HG03060 (cell line): ENCODE data around the gene ADAMTS9.

ENCODE experiments used
- ATAC-seq: cut with Tn5 transposase; IDR thresholded peaks from one replicate; pipeline ENCODE4 v1.9.1; 2021; ENCODE audit warnings: low read depth, moderate number of reproducible peaks; ENCODE audit not compliant: unreplicated experiment

ADAMTS9 gene

DNA sequence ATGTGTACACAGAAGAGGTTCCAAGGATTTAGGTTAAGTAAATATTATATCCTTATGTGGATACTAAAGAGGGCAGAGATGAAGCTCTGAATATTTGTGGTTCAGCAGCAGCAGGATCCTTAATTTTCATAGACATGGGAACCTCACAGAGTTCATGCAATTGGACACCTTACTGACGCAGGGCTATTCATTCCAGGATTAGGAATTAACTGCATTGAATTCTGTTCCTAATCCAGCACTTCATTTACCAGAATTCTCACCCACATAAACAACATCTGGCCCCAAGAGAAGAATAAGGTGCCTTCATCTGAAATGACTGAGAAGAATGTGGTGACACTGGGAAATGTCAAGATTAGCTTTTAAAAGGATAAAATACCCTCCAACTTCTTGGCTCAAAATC is 62.4 kb downstream of the ADAMTS9 start:
- ATAC-seq: no peak

DNA sequence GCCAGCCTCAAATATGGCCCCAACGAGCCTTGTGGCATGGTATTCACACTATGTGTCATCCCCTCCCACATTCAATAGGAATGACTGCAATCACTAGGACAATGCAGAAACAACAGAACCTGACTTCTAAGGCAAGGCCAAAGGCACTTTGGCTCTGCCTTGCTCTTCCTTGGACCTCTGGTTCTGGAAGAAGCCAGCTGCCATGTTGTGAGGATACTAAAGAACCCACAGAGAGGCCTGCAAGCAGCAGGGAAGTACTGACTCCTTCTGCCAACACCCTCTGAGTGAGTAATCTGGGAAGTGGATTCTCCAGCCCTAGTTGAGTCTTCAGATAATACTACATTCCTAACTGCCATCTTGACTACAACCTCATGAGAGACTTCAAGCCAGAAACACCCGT is 64.7 kb downstream of the ADAMTS9 start:
- ATAC-seq: no peak

DNA sequence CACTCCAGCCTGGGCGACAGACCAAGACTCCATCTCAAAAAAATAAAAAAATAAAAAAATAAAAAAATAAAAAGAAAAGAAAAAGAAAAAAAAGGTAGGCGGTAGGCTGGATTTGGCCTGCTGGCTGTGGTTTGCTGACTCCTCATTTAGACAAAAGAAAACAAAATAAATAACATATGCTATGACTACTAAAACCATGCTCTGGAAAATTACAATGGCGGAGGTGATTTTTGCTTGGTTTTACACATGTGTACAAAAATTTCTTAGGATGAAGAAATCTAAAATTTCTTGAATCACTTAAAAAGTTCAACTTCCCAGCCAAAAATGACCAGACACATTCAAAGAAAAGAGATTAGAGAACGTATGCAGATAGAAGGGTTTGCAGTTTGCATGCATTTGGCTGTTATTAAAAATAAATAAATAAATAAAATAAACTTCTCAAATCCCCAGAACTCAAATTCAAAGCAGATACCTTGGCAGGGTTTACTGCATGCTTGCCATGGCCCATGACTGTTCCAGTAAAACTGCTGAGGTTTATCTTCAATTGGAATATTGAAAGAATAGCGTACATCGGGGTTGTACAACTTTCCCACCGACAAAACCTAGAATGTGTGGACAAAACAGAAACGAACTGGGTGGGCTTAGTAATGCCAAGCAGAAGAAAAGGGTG is 65.9 kb downstream of the ADAMTS9 start:
- ATAC-seq: no peak

DNA sequence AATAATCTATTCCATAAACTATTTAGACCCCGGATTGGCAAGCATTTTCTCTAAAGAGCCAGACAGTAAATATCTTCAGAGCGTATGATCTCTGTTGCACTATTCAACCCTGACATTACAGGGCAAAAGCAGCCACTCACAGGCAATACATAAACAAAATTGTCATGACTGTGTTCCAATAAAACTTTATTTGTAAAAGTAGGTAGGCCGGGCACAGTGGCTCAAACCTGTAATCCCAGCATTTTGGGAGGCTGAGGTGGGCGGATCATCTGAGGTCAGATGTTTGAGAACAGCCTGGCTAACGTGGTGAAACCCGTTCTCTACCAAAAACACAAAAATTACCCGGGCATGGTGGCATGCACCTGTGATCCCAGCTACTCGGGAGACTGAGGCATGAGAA is 66.5 kb downstream of the ADAMTS9 start:
- no peak for ATAC-seq

DNA sequence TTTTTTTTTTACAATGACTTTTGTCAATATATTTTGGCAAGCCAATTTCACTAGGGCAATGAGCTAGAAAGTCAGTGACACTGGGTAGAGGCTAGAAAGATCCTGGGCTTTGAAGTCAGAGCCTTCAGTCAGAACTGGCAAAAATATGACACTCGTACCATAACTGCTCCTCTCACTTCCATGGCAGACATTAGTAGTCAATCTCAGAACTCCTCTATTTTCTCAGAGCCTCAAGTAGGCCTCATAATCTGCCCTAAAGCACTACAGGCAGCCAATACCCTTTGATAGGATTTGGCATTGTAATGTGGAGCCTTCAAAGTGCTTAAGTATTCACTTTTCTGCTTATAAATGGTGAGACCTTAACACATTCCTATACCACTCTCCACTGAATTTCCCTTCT is 67.8 kb downstream of the ADAMTS9 start:
- no peak for ATAC-seq

DNA sequence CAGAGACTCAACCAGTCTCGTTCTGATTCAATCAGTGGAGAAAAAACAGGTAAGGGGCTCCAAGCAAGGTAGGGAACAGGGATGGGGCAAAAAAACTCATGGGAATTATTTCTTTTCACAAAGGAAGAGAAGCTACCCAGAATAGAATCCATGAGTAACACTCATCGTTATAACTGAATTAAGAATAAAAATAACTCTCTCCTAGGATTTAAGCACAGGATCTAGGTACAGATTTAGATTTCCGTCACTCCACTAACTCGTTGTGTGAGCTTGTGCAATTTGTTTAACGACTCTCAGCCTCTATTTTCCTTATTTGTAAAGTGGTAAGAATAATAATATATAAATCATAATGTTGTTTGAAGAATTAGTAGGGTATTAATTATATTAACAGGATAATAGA is 68.6 kb downstream of the ADAMTS9 start:
- ATAC-seq: no peak

DNA sequence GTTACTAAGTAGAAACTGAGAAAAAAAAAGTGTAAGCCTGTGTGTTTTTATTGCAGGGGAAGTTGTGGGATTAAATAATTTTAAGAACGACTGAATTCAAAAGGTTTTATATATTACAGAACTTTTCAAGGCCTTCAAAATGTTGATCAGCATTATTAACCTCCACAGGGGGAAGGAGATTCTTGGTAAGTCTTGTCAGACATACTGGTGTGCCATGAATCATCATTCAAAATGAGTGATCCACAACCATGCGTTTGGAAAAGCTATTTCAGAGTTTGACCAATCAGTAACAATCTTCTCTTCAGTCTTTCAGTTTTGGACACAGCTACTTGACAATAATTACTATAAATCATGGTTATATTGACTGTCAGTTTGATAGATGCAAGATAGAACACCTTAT is 70.2 kb downstream of the ADAMTS9 start:
- ATAC-seq: no peak

DNA sequence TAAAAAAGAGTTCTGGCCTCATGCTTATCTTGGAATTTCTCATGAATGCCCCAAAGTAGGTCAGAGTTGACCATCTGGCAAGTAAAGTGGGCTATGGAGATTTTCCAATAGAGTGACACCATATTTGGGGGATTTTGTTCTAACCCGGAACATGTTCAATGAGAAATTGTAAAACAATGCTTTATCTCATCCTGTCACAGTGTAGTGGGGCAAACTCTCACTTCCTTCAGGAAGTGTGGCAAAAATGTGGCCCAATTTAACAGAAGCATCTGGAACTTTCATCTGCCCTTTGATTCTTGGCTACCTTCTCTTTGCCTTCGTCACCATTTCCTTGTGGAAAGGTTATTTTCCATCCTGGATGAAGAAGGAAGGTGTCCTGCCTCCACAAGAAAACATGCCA is 70.8 kb downstream of the ADAMTS9 start:
- ATAC-seq: no peak

DNA sequence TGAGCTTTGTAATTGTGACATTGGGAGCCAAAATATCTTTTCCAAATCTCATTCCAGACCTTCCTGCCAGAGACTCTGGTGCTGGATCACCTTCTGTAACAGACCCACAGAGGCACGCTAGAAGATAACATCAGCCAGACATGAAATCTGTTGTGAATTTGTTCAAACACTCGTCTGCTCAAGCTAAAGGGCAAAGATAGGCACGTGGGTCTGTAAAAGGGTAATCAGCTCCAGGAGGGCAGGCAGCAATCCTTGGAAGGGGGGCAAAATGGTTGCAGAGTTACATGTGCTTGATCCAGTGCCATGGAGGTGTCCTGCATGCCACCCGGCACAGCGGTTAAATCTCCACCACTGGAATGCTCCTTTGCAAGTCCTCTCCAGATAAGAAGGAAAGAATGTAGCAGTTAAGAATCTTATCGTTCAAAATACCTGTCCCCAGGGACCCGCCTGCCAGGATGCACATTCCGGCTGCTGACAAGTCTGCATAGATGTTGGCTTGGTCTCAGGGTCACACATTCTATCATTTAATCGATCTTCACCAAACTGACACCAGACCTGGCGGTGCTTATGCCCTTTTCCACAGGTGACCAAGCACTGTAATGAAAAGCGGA is 74.8 kb downstream of the ADAMTS9 start:
- no peak for ATAC-seq

DNA sequence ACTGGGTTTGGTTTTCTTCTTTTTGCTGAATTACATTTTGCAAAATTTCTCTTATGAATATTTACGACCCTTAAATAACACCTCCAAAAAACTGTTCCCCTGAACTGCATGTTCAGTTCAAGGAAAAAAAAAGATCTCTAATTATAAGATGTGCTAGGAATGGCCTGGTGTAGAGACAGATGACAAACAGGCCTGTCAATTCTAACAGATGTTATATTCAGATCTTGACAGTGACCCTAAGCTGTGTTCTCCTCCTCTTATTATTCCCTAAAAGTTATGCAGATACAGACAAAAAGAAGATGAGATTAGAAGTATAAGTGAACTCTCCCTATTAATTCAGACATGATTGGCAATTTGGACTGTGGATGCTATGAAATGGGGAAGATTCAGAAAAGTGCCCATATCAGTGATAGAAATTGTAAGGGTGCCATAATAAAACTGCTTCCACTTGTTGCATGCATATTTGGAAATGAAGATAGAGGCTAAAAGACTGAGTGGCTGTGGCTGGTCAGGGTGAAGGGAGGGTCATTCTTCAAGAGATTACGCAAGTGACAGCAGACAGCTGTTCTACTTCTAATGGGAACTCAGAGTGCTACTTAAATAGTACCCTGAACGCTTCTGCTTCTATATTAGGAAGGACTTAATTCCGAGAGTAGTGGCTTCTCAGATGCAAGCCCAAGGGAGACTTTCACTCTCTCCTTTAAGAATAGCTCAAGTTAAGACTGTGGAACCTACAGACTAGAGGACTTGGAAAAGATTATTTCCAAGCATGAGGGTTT is 75.5 kb downstream of the ADAMTS9 start:
- ATAC-seq: no peak

DNA sequence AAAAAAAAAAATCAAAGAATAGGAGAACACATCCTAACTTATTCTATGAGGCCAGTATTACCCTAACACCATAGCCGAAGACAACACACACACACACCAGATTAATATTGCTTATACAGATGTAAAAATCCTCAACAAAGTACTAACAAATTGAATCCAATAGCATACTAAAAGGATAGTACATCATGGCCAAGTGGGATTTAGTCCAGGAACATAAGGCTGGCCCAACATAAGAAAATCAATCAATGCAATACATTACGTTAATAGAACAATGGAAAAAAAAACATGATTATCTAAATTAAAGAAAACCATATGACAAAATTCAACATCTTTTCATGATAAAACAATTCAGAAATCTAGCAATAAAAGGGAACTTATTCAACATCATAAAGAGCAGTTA is 79.1 kb downstream of the ADAMTS9 start:
- no peak for ATAC-seq

DNA sequence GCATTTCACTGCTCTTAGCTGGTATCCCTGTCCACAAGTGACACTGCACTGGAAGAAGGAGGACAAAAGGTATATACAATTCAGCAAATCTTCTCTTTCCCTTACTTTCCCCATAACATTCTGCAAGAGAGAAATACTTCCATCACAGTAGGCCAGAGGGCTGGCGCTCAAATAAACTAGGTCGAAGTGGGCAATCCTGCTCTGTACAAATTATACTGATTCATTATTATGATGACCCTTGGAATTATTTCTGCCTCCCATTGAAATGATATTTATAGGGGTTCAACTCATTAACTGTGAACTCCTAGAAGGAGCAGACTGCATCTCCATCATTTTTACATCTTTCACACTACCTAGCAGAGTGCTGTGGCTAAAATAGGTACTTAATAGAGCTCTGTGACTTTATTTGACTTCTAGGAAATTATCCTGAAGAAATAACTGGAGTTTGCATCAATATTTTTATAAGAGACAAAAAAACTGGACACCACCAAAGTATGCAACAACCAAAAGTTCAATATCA is 80.7 kb downstream of the ADAMTS9 start:
- ATAC-seq: no peak

DNA sequence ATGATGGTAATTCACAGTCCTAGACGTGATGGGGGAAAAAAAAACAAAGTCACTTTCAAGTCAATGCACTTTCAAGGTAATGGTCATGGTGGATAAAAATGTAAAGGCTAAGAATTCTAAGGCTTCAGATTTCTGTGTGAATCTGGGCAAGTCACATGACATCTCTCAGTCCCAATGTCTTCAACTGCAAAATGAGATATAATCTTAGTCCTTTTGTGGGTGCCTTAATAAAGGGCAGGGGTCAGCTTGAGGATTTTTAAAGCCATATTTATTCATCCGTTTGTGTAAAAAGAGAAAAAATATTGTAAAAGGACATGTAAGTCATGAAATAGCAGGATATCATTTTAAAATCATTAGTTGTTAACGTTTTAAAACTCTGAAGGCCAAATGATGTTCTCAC is 83.5 kb downstream of the ADAMTS9 start:
- no peak for ATAC-seq

DNA sequence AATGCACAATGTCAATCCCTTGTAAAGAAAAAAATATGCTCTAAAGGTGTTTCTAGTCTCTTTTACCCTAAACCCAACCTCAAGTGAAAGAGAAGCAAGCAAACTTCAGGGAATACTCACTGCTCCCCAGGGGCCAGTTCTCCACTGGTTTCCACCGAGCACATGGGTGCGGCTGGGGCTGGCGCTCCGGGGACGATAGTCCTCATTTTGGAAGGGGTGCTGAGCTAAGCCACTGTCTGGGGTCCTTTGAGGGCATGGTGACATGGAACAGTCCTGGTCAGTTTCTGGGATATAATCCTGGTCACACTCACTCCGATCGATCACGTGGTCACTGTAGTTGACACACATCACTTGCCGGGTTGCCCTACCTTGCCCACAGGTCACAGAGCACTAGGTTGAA is 86.0 kb downstream of the ADAMTS9 start:
- ATAC-seq: no peak

DNA sequence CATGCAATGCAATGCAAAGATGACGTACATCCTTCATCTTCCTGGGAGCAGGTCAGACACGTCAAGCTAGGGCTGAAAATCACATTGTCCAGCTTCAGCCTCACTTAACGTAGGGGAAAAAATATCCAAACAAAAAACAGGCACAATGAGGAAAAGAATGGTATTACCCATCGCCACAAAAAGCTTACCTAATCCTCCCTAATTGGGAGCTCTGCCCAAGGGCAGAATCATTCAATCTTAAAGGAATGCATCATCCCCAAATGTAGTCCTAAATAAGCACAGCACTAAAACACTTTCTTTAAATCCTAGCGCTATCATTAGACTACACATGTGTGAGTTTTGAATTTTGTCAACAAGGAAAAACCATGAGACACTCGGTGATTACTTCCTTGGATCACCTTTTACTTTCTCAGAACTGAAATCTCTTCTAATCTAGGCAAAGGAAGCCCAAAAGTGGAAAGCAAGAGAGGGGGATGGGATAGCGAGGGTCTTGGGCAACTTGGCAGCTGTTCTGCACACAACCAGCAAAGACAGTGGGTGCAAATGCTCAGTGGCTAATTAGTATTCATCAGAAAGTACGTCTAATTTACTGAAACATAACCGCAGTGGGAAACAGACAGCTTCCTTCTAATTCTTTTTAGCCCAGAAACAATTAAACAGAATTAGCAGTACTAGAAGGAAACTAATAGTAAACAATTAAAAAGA is 87.4 kb downstream of the ADAMTS9 start:
- no peak for ATAC-seq

DNA sequence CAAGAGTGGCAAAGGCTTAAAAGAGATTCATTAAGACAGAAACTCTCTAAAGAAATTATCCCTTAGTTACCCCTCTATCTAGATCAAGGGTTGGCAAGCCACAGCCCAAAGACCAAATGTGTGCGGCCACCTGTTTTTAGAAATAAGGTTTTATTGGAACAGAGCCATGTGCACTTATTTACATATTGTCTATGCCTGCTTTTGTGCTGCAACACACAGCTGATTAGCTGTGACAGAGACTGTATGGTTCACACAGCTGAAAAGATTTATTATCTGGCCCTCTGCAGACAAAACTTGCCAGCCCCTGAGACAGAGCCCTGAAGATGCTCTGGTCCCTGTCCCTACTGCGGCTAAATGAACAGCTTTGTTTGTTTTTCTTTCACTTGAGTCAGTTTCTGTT is 88.1 kb downstream of the ADAMTS9 start:
- ATAC-seq: no peak

DNA sequence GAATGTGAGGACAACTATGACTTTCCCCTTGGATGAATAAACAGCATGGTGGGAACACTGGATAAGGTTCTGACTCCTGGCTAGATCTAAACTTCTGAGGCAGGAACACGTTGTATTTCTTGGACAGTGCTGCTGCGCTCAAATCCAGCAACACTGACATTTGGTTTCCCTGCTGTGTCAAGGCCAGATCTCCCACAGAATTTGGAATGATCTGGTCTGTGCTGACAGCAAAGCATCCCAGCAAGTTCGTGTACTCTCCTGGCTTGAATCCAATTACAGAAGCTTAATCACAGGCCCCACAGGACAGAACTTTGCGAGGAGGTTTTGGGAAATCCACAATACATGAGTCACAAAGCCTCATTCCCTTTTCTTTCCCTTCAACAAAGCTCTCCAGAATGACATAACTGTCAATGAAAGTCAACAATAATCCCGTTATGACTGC is 92.5 kb downstream of the ADAMTS9 start:
- ATAC-seq: no peak

DNA sequence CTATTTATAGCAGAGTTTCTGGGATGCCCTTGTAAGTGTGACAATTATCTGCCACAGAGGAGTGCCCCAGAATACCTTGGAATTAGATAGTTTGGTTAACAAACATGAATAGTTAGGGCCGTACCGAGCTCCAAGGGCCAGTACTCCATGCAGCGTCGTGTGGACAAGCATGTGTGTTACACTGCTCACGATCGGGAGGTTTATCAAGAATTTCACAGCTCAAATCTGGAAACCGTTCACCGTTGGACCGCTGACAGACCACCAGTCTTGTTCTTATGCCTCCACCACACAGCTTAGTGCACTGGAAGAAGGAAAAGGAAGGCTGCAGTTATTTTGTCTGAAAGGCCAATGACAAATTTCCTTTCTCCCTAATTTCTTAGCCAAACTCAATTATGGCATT is 93.7 kb downstream of the ADAMTS9 start:
- ATAC-seq: no peak

DNA sequence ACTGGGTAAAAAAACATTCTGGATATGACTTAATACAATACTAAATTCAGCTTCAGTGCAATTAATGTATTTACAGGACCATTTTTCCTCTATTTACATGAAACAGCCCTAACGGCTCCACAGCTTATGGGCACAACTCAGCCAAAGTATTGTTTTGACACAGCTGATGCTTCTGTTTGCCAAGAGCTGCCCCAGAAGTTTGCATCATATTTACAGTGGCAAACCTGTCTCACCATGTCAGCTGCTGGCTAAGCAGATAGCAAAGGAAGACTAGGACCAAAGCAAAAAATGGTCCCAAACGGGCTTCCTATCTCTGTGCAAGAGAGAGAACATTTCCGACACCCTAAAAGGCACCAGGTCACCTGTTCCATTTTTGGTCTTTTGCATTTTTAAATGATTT is 94.5 kb downstream of the ADAMTS9 start:
- no peak for ATAC-seq

DNA sequence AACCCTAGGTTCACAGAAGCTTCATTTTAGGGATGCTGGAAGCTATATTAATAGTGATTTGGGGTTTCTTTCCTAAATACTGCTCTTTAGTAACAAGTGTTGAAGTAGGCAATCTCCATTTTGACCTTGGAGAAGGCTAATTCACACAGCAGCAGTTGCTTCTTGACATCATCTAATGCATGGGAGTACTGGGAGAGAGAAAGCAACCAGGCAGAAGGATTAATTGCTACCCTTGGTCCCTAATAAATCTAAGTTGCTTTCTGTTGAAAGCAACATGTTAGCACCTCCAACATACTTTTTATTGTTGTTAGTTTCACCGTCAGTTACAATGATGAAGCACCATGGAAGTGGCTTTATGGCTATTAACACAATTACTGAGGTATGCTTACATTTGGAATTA is 96.2 kb downstream of the ADAMTS9 start:
- ATAC-seq: no peak

DNA sequence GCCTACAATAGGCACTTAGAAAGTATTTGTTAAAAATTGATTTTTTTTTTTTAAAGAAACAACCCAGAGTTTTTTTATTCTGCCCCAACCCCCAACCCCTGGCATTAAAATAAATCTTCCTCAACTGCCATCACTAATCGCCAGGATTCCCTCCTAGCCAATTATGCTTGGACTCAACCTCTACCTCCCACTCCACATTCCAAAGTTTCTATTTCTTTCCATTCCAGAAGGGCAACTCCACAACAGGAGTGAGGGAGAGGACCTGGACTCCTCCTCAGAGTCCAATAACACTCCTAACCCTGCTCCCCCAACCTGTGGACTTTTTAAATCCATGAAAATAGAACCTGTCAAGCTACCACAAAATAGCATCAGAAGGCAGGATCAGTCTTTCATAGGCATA is 99.4 kb downstream of the ADAMTS9 start:
- no peak for ATAC-seq
